GM23338 (cell line): ENCODE results near the gene RELN. TPM values are rescaled to one million over a fixed set of nuclear protein-coding genes. Genes with fewer than 3 reads are reported as not detected.

ENCODE experiments used
- ATAC-seq: fragments of 200-7000 bp; cut with Tn5 transposase; 3 replicates; pipeline ENCODE4 v1.9.1; 2020
- DNase-seq: peaks from one replicate; pipeline ENCODE4 v3.0.0-alpha.2; 2015; ENCODE audit warnings: low spot score
- H2AFZ ChIP-seq: fragments of 200-600 bp; sonication (generic); 2 replicates; pipeline ENCODE4 v1.8.0; 2016; ENCODE audit warnings: antibody characterized with exemption, mild to moderate bottlenecking, moderate library complexity
- H3F3A ChIP-seq: fragments of 200-600 bp; sonication (generic); replicated peaks from 2 replicates; pipeline ENCODE4 v1.8.0; 2017; ENCODE audit warnings: antibody characterized with exemption, mixed run types, low read depth
- H3K27ac ChIP-seq: fragments of 200-600 bp; sonication (generic); 2 replicates; pipeline ENCODE4 v1.6.1; 2016; ENCODE audit warnings: low read depth
- H3K27me3 ChIP-seq: fragments of 200-600 bp; sonication (generic); 2 replicates; pipeline ENCODE4 v1.8.0; 2016; ENCODE audit warnings: mild to moderate bottlenecking, mixed run types, moderate library complexity; ENCODE audit not compliant: insufficient read depth
- H3K36me3 ChIP-seq: fragments of 200-600 bp; sonication (generic); 2 replicates; pipeline ENCODE4 v1.8.0; 2016; ENCODE audit warnings: mild to moderate bottlenecking; ENCODE audit not compliant: insufficient read depth
- H3K4me1 ChIP-seq: fragments of 200-600 bp; sonication (generic); 2 replicates; pipeline ENCODE4 v1.8.0; 2016; ENCODE audit warnings: mild to moderate bottlenecking, moderate library complexity; ENCODE audit not compliant: insufficient read depth
- H3K4me2 ChIP-seq: fragments of 200-600 bp; sonication (generic); 2 replicates; pipeline ENCODE4 v1.7.1; 2017; ENCODE audit warnings: mixed run types
- H3K4me3 ChIP-seq: fragments of 200-600 bp; sonication (generic); 2 replicates; pipeline ENCODE4 v1.6.1; 2016; ENCODE audit warnings: mixed run types
- H3K79me2 ChIP-seq: fragments of 200-600 bp; sonication (generic); replicated peaks from 2 replicates; pipeline ENCODE4 v1.8.0; 2017; ENCODE audit warnings: mild to moderate bottlenecking; ENCODE audit not compliant: insufficient read depth
- H3K9me2 ChIP-seq: fragments of 200-600 bp; sonication (generic); 2 replicates; pipeline ENCODE4 v1.8.0; 2017; ENCODE audit not compliant: insufficient read depth
- H4K20me1 ChIP-seq: fragments of 200-600 bp; sonication (generic); replicated peaks from 2 replicates; pipeline ENCODE4 v1.8.0; 2017; ENCODE audit warnings: mild to moderate bottlenecking; ENCODE audit not compliant: insufficient read depth
- H3K27ac Mint-ChIP-seq: 2 replicates; pipeline ENCODE4 v1.8.0; 2020; ENCODE audit warnings: inconsistent platforms, mild to moderate bottlenecking, moderate library complexity, mixed read lengths
- H3K27me3 Mint-ChIP-seq: 3 replicates; pipeline ENCODE4 v1.8.0; 2022; ENCODE audit warnings: low read depth, mild to moderate bottlenecking, moderate library complexity, mixed read lengths, inconsistent platforms; ENCODE audit not compliant: insufficient read depth, poor library complexity
- H3K36me3 Mint-ChIP-seq: 3 replicates; pipeline ENCODE4 v1.8.0; 2021; ENCODE audit warnings: low read depth, mild to moderate bottlenecking, inconsistent platforms, moderate library complexity, mixed read lengths
- H3K4me1 Mint-ChIP-seq: 3 replicates; pipeline ENCODE4 v1.8.0; 2020; ENCODE audit warnings: mild to moderate bottlenecking, inconsistent platforms, mixed read lengths
- H3K4me3 Mint-ChIP-seq: 3 replicates; pipeline ENCODE4 v1.8.0; 2021; ENCODE audit warnings: moderate library complexity, mild to moderate bottlenecking, inconsistent platforms, mixed read lengths
- H3K9me3 Mint-ChIP-seq: 3 replicates; pipeline ENCODE4 v1.8.0; 2020; ENCODE audit warnings: moderate library complexity, mild to moderate bottlenecking, inconsistent platforms, mixed read lengths
- CREB1 ChIP-seq: fragments of 250-450 bp; sonication (Bioruptor Pico); IDR thresholded peaks from 2 replicates; pipeline ENCODE4 v1.5.0; 2020; ENCODE audit warnings: low read depth, mild to moderate bottlenecking, moderate library complexity
- EZH2 ChIP-seq: fragments of 200-600 bp; sonication (generic); IDR thresholded peaks from one replicate; pipeline ENCODE4 v1.8.0; 2017; ENCODE audit warnings: antibody characterized with exemption, mild to moderate bottlenecking, low read depth; ENCODE audit not compliant: unreplicated experiment
- JUNB ChIP-seq: IDR thresholded peaks from one replicate; pipeline ENCODE4 v1.6.1; 2016; ENCODE audit warnings: antibody characterized with exemption; ENCODE audit not compliant: unreplicated experiment
- REST ChIP-seq: IDR thresholded peaks from one replicate; pipeline ENCODE4 v1.6.1; 2018; ENCODE audit warnings: antibody characterized with exemption; ENCODE audit not compliant: unreplicated experiment
- ZNF114 ChIP-seq: fragments of 250-450 bp; sonication (Bioruptor Pico); IDR thresholded peaks from 2 replicates; pipeline ENCODE4 v1.5.0; 2020; ENCODE audit warnings: mild to moderate bottlenecking, moderate library complexity
- polyA plus RNA-seq: library from polyadenylated mRNA; unstranded; fragments of >200 nt; fragmentation: Nextera tagmentation; extraction: Ambion mirVana; gene quantifications from 2 replicates; pipeline ENCODE4 v1.2.1, GENCODE V29; 2016
- total RNA-seq: library from RNA; depleted of rRNA; stranded (reverse); fragments of >200 nt; shearing (Covaris generic); gene quantifications from 2 replicates; pipeline ENCODE4 v1.2.3, GENCODE V29; 2014
- TF ChIP-seq, protein P1 (sequence below): IDR thresholded peaks from 2 replicates; pipeline ENCODE4 v1.6.1; 2016; ENCODE audit warnings: antibody characterized with exemption
- TF ChIP-seq, protein P2 (sequence below), 2 experiments: fragments of 200-600 bp in 1 of 2; sonication (generic) in 1 of 2; conservative IDR thresholded peaks; 2 replicates each; pipeline versions ENCODE4 v1.5.1 to v1.6.1; 2016 to 2017; ENCODE audit warnings: antibody characterized with exemption in 2 of 2, low read depth in 2 of 2, mild to moderate bottlenecking in 2 of 2, moderate library complexity in 1 of 2

RELN gene
- total and polyA plus RNA-seq, 2 experiments from 2014 or later, result 0.10 to 0.76 TPM

- Histone ChIP-seq H3K4me2 (no peak overlapping the region), H3K79me2 (no peaks in the 10 kb centered on the region), H3K4me3 (no peak overlapping the region), H4K20me1 (no peaks in the 10 kb centered on the region), H3F3A (no peaks in the 10 kb centered on the region), H3K27me3 (no peaks in the 10 kb centered on the region), H2AFZ (no peak overlapping the region), H3K36me3 (no peaks in the 10 kb centered on the region), H3K4me1 (peaks cover 20% of the 10 kb centered on the region), H3K27ac (no peak overlapping the region), H3K9me2 (no peaks in the 10 kb centered on the region; the same call in 1 of the 2 replicates)
- TF ChIP-seq CREB1 (no peak), ZNF114 (CRISPR knock-in tag) (no peak), EZH2 (no peak)
- TF ChIP-seq, protein P1, sequence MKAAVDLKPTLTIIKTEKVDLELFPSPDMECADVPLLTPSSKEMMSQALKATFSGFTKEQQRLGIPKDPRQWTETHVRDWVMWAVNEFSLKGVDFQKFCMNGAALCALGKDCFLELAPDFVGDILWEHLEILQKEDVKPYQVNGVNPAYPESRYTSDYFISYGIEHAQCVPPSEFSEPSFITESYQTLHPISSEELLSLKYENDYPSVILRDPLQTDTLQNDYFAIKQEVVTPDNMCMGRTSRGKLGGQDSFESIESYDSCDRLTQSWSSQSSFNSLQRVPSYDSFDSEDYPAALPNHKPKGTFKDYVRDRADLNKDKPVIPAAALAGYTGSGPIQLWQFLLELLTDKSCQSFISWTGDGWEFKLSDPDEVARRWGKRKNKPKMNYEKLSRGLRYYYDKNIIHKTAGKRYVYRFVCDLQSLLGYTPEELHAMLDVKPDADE, result no peak
- TF ChIP-seq, protein P2, sequence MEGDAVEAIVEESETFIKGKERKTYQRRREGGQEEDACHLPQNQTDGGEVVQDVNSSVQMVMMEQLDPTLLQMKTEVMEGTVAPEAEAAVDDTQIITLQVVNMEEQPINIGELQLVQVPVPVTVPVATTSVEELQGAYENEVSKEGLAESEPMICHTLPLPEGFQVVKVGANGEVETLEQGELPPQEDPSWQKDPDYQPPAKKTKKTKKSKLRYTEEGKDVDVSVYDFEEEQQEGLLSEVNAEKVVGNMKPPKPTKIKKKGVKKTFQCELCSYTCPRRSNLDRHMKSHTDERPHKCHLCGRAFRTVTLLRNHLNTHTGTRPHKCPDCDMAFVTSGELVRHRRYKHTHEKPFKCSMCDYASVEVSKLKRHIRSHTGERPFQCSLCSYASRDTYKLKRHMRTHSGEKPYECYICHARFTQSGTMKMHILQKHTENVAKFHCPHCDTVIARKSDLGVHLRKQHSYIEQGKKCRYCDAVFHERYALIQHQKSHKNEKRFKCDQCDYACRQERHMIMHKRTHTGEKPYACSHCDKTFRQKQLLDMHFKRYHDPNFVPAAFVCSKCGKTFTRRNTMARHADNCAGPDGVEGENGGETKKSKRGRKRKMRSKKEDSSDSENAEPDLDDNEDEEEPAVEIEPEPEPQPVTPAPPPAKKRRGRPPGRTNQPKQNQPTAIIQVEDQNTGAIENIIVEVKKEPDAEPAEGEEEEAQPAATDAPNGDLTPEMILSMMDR (conservative IDR thresholded peaks at IDR 0.05; ENCODE audit: low read depth in 2 of 2), result no peak
- no peak overlapping the region for H3K4me3 Mint-ChIP-seq
- H3K9me3 Mint-ChIP-seq, result no peaks in the 10 kb centered on the region
- no peaks in the 10 kb centered on the region for H3K27me3 Mint-ChIP-seq
- DNase-seq (no peak), ATAC-seq (no peak)
- peaks cover 24% of the 10 kb centered on the region for H3K4me1 Mint-ChIP-seq
- H3K27ac Mint-ChIP-seq, result no peak overlapping the region
- H3K36me3 Mint-ChIP-seq, result no peaks in the 10 kb centered on the region
These were observed 134.8 kb downstream of the RELN start for GRCh38 chr7:103854611-103855010.

- DNase-seq (peak; percentile 80), ATAC-seq (peak; percentile 34; the same call in 1 of the 3 replicates)
- Histone ChIP-seq H4K20me1 (no peaks in the 10 kb centered on the region), H3K27me3 (no peaks in the 10 kb centered on the region), H3K4me1 (peaks cover under 1% of the 10 kb centered on the region; the same call in 1 of the 2 replicates), H3K9me2 (no peaks in the 10 kb centered on the region; the same call in 1 of the 2 replicates), H3F3A (no peaks in the 10 kb centered on the region), H3K36me3 (no peaks in the 10 kb centered on the region), H3K4me2 (no peak overlapping the region), H3K4me3 (no peak overlapping the region), H3K79me2 (no peaks in the 10 kb centered on the region), H2AFZ (no peak overlapping the region), H3K27ac (no peak overlapping the region)
- no peak overlapping the region for H3K27ac Mint-ChIP-seq
- TF ChIP-seq REST, result peak; percentile 80
- TF ChIP-seq JUNB, result no peak
- no peak overlapping the region for H3K4me3 Mint-ChIP-seq
- H3K36me3 Mint-ChIP-seq, result no peaks in the 10 kb centered on the region
- no peaks in the 10 kb centered on the region for H3K27me3 Mint-ChIP-seq
- H3K4me1 Mint-ChIP-seq, result peaks cover 10% of the 10 kb centered on the region
- H3K9me3 Mint-ChIP-seq, result no peaks in the 10 kb centered on the region; the same call in 2 of the 3 replicates
These were observed 138.1 kb downstream of the RELN start for GRCh38 chr7:103851357-103851756.
